Natural killer cell (primary cell): ENCODE data around the gene KDM4B. TPM values are rescaled to one million over a fixed set of nuclear protein-coding genes. Genes with fewer than 3 reads are reported as not detected.

Experiments used
- ATAC-seq, 3 donors: fragments of 150-1000 bp in 2 of 3; fragments of 200-7000 bp in 1 of 3; cut with Tn5 transposase; 1 replicate in 1 of 3; 2 replicates in 2 of 3; pipeline ENCODE4 v1.10.0; 2021; ENCODE audit warnings: mild to moderate bottlenecking in 2 of 3, moderate library complexity in 2 of 3
- DNase-seq, 2 donors: peaks; one replicate each; pipeline versions ENCODE4 v3.0.0 to v3.0.0-alpha.2; 2013 to 2021; ENCODE audit warnings: mixed read lengths in 1 of 2
- H3K27ac ChIP-seq: one replicate; pipeline ENCODE4 v1.5.1; 2013; ENCODE audit warnings: mild to moderate bottlenecking, low read length
- H3K27me3 ChIP-seq: one replicate; pipeline ENCODE4 v1.6.1; 2013; ENCODE audit warnings: low read length; ENCODE audit not compliant: control insufficient read depth, insufficient read depth
- H3K36me3 ChIP-seq: one replicate; pipeline ENCODE4 v1.6.1; 2013; ENCODE audit warnings: low read length; ENCODE audit not compliant: control insufficient read depth, insufficient read depth
- H3K4me1 ChIP-seq: one replicate; pipeline ENCODE4 v1.6.1; 2013; ENCODE audit warnings: low read length; ENCODE audit not compliant: control insufficient read depth, insufficient read depth
- H3K4me3 ChIP-seq: one replicate; pipeline ENCODE4 v1.5.1; 2013; ENCODE audit warnings: low read length
- H3K9me3 ChIP-seq: one replicate; pipeline ENCODE4 v1.6.1; 2013; ENCODE audit warnings: low read length; ENCODE audit not compliant: control insufficient read depth, insufficient read depth
- H3K27ac Mint-ChIP-seq, 2 donors: one replicate each; pipeline ENCODE4 v1.8.0; 2022; ENCODE audit warnings: mild to moderate bottlenecking in 2 of 2, mixed read lengths in 2 of 2, moderate library complexity in 1 of 2
- H3K27me3 Mint-ChIP-seq, 2 donors: one replicate each; pipeline ENCODE4 v1.8.0; 2022; ENCODE audit warnings: low read depth in 2 of 2, mixed read lengths in 2 of 2
- H3K36me3 Mint-ChIP-seq: one replicate; pipeline ENCODE4 v1.8.0; 2022; ENCODE audit warnings: mixed read lengths
- H3K4me1 Mint-ChIP-seq, 2 donors: one replicate each; pipeline ENCODE4 v1.8.0; 2022; ENCODE audit warnings: mixed read lengths in 2 of 2
- H3K4me3 Mint-ChIP-seq: one replicate; pipeline ENCODE4 v1.8.0; 2022; ENCODE audit warnings: mild to moderate bottlenecking, moderate library complexity, mixed read lengths
- H3K9me3 Mint-ChIP-seq, 2 donors: one replicate each; pipeline ENCODE4 v1.8.0; 2022; ENCODE audit warnings: mixed read lengths in 2 of 2
- WGBS: methylation state at CpG from one replicate; pipeline ENCODE4 v1.1.7; 2013; ENCODE audit warnings: missing lambda C conversion rate; ENCODE audit not compliant: insufficient coverage; 5-methylcytosine and 5-hydroxymethylcytosine counted together
- intact Hi-C: fragments of 100-400 bp; cut with micrococcal nuclease; formaldehyde crosslinking; loops from one replicate; pipeline ENCODE4 v1.14.2; 2022
- total RNA-seq, 4 donors: library from RNA; stranded (reverse); fragments of 120-200 nt in 1 of 4; gene quantifications; one replicate each; pipeline versions ENCODE4 v1.2.3 to v1.2.4, GENCODE V29; 2013 to 2022
- TF ChIP-seq, protein P1 (sequence below): fragments of 200-600 bp; IDR thresholded peaks from one replicate; pipeline ENCODE4 v1.8.0; 2022; ENCODE audit warnings: antibody characterized with exemption

The KDM4B gene
- total RNA-seq, 3 donors from 2014 or later (not counting 1 experiment from before 2014, with no cell fraction given) = 68.0 to 73.5 (median 68.1) TPM

DNA sequence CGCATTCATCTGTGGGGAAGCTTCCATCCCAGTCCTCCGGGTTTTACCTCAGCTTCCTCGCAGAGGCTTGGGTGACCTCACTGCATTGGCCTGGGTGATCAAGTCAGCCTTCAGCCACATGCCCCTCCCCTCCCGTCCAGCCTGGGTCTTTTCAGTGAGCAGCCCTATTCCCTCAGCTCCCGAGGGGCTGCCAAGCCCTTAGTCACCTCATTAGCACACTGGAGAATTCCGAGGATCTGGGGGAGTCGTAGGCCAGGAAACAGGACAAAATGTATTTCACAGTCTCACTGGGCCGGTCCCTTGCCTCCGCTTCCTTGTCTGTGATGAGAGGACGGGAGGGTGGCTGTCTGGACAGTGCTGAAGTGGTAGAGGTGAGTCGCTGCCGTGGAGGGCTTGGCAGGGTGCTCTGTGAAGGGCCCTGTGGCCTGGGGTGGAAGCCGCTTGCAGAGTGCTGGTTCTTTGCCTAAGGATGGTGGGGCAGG is 19.9 kb downstream of the KDM4B start:
- Histone ChIP-seq H3K4me3 (no peak overlapping the region), H3K9me3 (no peaks in the 10 kb centered on the region), H3K27me3 (no peaks in the 10 kb centered on the region), H3K4me1 (peaks cover 26% of the 10 kb centered on the region), H3K27ac (no peak overlapping the region), H3K36me3 (no peaks in the 10 kb centered on the region)
- no peaks in the 10 kb centered on the region for H3K27me3 Mint-ChIP-seq
- H3K4me3 Mint-ChIP-seq = peak overlapping the region; percentile 59
- peak overlapping the region; percentile 74 to 81 for H3K27ac Mint-ChIP-seq
- DNase-seq (no peak), ATAC-seq (peak in 2 of 3 donors; percentile 26 to 64)
- TF ChIP-seq, protein P1, sequence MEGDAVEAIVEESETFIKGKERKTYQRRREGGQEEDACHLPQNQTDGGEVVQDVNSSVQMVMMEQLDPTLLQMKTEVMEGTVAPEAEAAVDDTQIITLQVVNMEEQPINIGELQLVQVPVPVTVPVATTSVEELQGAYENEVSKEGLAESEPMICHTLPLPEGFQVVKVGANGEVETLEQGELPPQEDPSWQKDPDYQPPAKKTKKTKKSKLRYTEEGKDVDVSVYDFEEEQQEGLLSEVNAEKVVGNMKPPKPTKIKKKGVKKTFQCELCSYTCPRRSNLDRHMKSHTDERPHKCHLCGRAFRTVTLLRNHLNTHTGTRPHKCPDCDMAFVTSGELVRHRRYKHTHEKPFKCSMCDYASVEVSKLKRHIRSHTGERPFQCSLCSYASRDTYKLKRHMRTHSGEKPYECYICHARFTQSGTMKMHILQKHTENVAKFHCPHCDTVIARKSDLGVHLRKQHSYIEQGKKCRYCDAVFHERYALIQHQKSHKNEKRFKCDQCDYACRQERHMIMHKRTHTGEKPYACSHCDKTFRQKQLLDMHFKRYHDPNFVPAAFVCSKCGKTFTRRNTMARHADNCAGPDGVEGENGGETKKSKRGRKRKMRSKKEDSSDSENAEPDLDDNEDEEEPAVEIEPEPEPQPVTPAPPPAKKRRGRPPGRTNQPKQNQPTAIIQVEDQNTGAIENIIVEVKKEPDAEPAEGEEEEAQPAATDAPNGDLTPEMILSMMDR = no peak
- WGBS = 81% methylated on average over 13 of the region's 13 CpGs
- intact Hi-C loops = no loop called here
- H3K36me3 Mint-ChIP-seq = peaks cover 10% of the 10 kb centered on the region
- H3K9me3 Mint-ChIP-seq = peaks cover 0 to 2% of the 10 kb centered on the region in 2 donors
- H3K4me1 Mint-ChIP-seq = peaks cover 49 to 59% of the 10 kb centered on the region in 2 donors

DNA sequence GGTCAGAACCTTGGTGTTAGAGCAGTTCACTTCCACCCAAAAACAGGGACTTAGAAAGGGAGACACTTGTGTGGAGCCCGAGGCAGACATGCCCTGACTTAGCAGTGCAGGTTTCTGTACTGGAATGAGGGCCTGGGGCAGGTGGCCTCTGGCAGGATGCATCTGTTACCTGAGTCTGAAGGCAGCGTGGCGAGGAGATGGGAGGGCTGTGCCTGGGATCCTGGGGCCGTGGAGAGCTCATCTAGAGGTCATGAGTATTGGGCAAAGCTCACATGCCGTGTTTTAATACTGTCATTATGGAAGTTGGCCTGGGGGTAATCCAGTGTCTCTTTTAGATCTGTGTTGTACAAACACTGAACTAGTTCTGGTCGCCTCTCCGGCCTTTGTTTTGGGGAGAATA is 21.4 kb downstream of the KDM4B start:
- Histone ChIP-seq H3K27me3 (no peaks in the 10 kb centered on the region), H3K36me3 (no peaks in the 10 kb centered on the region), H3K4me3 (no peak overlapping the region), H3K4me1 (peaks cover 26% of the 10 kb centered on the region), H3K27ac (no peak overlapping the region), H3K9me3 (no peaks in the 10 kb centered on the region)
- peaks cover 55 to 62% of the 10 kb centered on the region in 2 donors for H3K4me1 Mint-ChIP-seq
- no peak overlapping the region for H3K4me3 Mint-ChIP-seq
- ATAC-seq (no peak), DNase-seq (no peak)
- no peaks in the 10 kb centered on the region for H3K27me3 Mint-ChIP-seq
- 79% methylated on average over 7 of the region's 7 CpGs for WGBS
- peaks cover 0 to 2% of the 10 kb centered on the region in 2 donors for H3K9me3 Mint-ChIP-seq
- H3K27ac Mint-ChIP-seq = peak overlapping the region in 1 of 2 donors; percentile 63
- intact Hi-C loops = no loop called here
- H3K36me3 Mint-ChIP-seq = peaks cover 10% of the 10 kb centered on the region
- TF ChIP-seq, protein P1 = no peak

GRCh38 chr19:4991538-4991937 is 22.6 kb downstream of the KDM4B start:
- ATAC-seq (no peak), DNase-seq (no peak)
- peaks cover 26% of the 10 kb centered on the region for H3K4me1 ChIP-seq
- H3K9me3 ChIP-seq = no peaks in the 10 kb centered on the region
- H3K4me3 ChIP-seq = no peak overlapping the region
- no peak overlapping the region for H3K27ac Mint-ChIP-seq
- H3K27me3 ChIP-seq = no peaks in the 10 kb centered on the region
- H3K4me1 Mint-ChIP-seq = peaks cover 54 to 64% of the 10 kb centered on the region in 2 donors
- TF ChIP-seq, protein P1 = no peak
- intact Hi-C loops = no loop called here
- H3K9me3 Mint-ChIP-seq = peaks cover 0 to 2% of the 10 kb centered on the region in 2 donors
- H3K27ac ChIP-seq = no peak overlapping the region
- H3K36me3 Mint-ChIP-seq = peaks cover 10% of the 10 kb centered on the region
- H3K4me3 Mint-ChIP-seq = no peak overlapping the region
- no peaks in the 10 kb centered on the region for H3K27me3 Mint-ChIP-seq
- 93% methylated on average over 9 of the region's 9 CpGs for WGBS
- no peaks in the 10 kb centered on the region for H3K36me3 ChIP-seq
